ENCODE measurements around the gene NCOR1.
"Not testable (repeated sequence)": the region's sequence is repeated elsewhere in the genome, so short reads cannot be mapped to it uniquely, and the experiment has no call there.

Gene NCOR1

GRCh38 chr17:16214190-16215001 lies 938 bp downstream of the NCOR1 start:
- DNase-seq, result no peak

- DNase-seq, result no peak
These were observed 2.5 kb downstream of the NCOR1 start for GRCh38 chr17:16212793-16213192.

- no peak for DNase-seq
These were observed 3.7 kb downstream of the NCOR1 start for GRCh38 chr17:16211590-16211989.

GRCh38 chr17:16204763-16205162 lies 10.6 kb downstream of the NCOR1 start:
- not testable (repeated sequence) for DNase-seq

GRCh38 chr17:16202554-16203500 lies 12.5 kb downstream of the NCOR1 start:
- DNase-seq, result not testable (repeated sequence)

GRCh38 chr17:16201693-16202131 lies 13.6 kb downstream of the NCOR1 start:
- DNase-seq, result not testable (repeated sequence)

- DNase-seq, result no peak
These were observed 16.2 kb downstream of the NCOR1 start for GRCh38 chr17:16199093-16199492.

GRCh38 chr17:16197276-16197675 lies 18.1 kb downstream of the NCOR1 start:
- no peak for DNase-seq

GRCh38 chr17:16194307-16194835 lies 21.0 kb downstream of the NCOR1 start:
- DNase-seq, result not testable (repeated sequence)

- DNase-seq, result no peak
These were observed 23.7 kb downstream of the NCOR1 start for GRCh38 chr17:16191604-16192003.

GRCh38 chr17:16190703-16191360 lies 24.5 kb downstream of the NCOR1 start:
- no peak for DNase-seq

GRCh38 chr17:16189791-16190348 lies 25.5 kb downstream of the NCOR1 start:
- DNase-seq, result no peak

GRCh38 chr17:16187642-16188041 lies 27.7 kb downstream of the NCOR1 start:
- DNase-seq, result no peak

- DNase-seq, result no peak
These were observed 33.8 kb downstream of the NCOR1 start for GRCh38 chr17:16181581-16181980.

- no peak for DNase-seq
These were observed 36.5 kb downstream of the NCOR1 start for GRCh38 chr17:16178836-16179235.

GRCh38 chr17:16171613-16172012 lies 43.7 kb downstream of the NCOR1 start:
- no peak for DNase-seq

GRCh38 chr17:16166766-16167165 lies 48.6 kb downstream of the NCOR1 start:
- not testable (repeated sequence) for DNase-seq

GRCh38 chr17:16158714-16159113 lies 56.6 kb downstream of the NCOR1 start:
- no peak for DNase-seq

- DNase-seq, result no peak
These were observed 59.8 kb downstream of the NCOR1 start for GRCh38 chr17:16155536-16155935.

GRCh38 chr17:16152326-16152725 lies 63.0 kb downstream of the NCOR1 start:
- not testable (repeated sequence) for DNase-seq

GRCh38 chr17:16150251-16150856 lies 65.0 kb downstream of the NCOR1 start:
- no peak for DNase-seq

- DNase-seq, result no peak
These were observed 66.7 kb downstream of the NCOR1 start for GRCh38 chr17:16148596-16148995.
